ENCODE data around the gene NOTCH2. TPM values are rescaled to one million over a fixed set of nuclear protein-coding genes. Genes with fewer than 3 reads are reported as not detected.

NOTCH2 gene
- total and polyA plus RNA-seq, 8 donors, result 69.1 to 129 (median 82.2) TPM

GRCh38 chr1:119987686-119988085 lies 81.8 kb downstream of the NOTCH2 start:
- Histone ChIP-seq H3K36me3 (peaks cover 0 to 16% of the 10 kb centered on the region in 2 donors), H3K27me3 (no peaks in the 10 kb centered on the region), H3K4me3 (no peak overlapping the region), H3K9me3 (no peaks in the 10 kb centered on the region), H3K4me1 (peaks cover 13 to 31% of the 10 kb centered on the region in 2 donors), H3K27ac (peak overlapping the region; percentile 7 to 48)
- intact Hi-C loops (cut with DNase I), result no loop called here
- TF ChIP-seq CTCF (IDR thresholded peaks at IDR 0.05), result no peak
- DNase-seq (no peak), ATAC-seq (peak; percentile 50)

- Histone ChIP-seq H3K9me3 (no peaks in the 10 kb centered on the region), H3K27ac (peak overlapping the region; percentile 7 to 48), H3K4me3 (no peak overlapping the region), H3K36me3 (peaks cover 0 to 16% of the 10 kb centered on the region in 2 donors), H3K27me3 (no peaks in the 10 kb centered on the region), H3K4me1 (peaks cover 13 to 31% of the 10 kb centered on the region in 2 donors)
- DNase-seq (no peak), ATAC-seq (peak; percentile 76)
- TF ChIP-seq CTCF (IDR thresholded peaks at IDR 0.05), result no peak
- intact Hi-C loops (cut with DNase I), result no loop called here
Measured at GRCh38 chr1:119987112-119987511, 82.3 kb downstream of the NOTCH2 start.

- H3K27me3 ChIP-seq, result no peaks in the 10 kb centered on the region
Measured at GRCh38 chr1:119986007-119986497, 83.4 kb downstream of the NOTCH2 start.

GRCh38 chr1:119984771-119985170 lies 84.7 kb downstream of the NOTCH2 start:
- no peaks in the 10 kb centered on the region for H3K27me3 ChIP-seq
- H3K36me3 ChIP-seq, result peaks cover 0 to 16% of the 10 kb centered on the region in 2 donors
- peaks cover 13 to 34% of the 10 kb centered on the region in 2 donors for H3K4me1 ChIP-seq
- no peak overlapping the region for H3K27ac ChIP-seq
- H3K4me3 ChIP-seq, result no peak overlapping the region
- DNase-seq (no peak), ATAC-seq (no peak)
- intact Hi-C loops (cut with DNase I), result no loop called here
- H3K9me3 ChIP-seq, result no peaks in the 10 kb centered on the region
- TF ChIP-seq CTCF (IDR thresholded peaks at IDR 0.05), result no peak

More at GRCh38 chr1:119986007-119986497, 83.4 kb downstream of the NOTCH2 start:
- Histone ChIP-seq H3K4me3 (no peak overlapping the region), H3K36me3 (peaks cover 0 to 16% of the 10 kb centered on the region in 2 donors), H3K4me1 (peaks cover 13 to 31% of the 10 kb centered on the region in 2 donors), H3K27ac (peak overlapping the region in 1 of 2 donors; percentile 5), H3K9me3 (no peaks in the 10 kb centered on the region)
- intact Hi-C loops (cut with DNase I), result no loop called here
- ATAC-seq (no peak), DNase-seq (no peak)
- no peak for TF ChIP-seq CTCF (IDR thresholded peaks at IDR 0.05)

GRCh38 chr1:119981986-119982815 lies 87.3 kb downstream of the NOTCH2 start:
- no peak for DNase-seq
- peaks cover under 1 to 33% of the 10 kb centered on the region in 2 donors for H3K4me1 ChIP-seq
- ATAC-seq, result peak; percentile 10
- TF ChIP-seq CTCF (IDR thresholded peaks at IDR 0.05), result no peak
- intact Hi-C loops (cut with DNase I), result no loop called here
- H3K4me3 ChIP-seq, result no peak overlapping the region
- no peaks in the 10 kb centered on the region for H3K9me3 ChIP-seq
- no peaks in the 10 kb centered on the region for H3K27me3 ChIP-seq
- peaks cover 0 to 16% of the 10 kb centered on the region in 2 donors for H3K36me3 ChIP-seq
- H3K27ac ChIP-seq, result no peak overlapping the region

All from left lung (tissue), 10 donors.